GM12878 (cell line): ENCODE results near the gene KIZ. TPM values are rescaled to one million over a fixed set of nuclear protein-coding genes. Genes with fewer than 3 reads are reported as not detected.

ENCODE experiments used
- ATAC-seq: fragments of 200-7000 bp; cut with Tn5 transposase; 3 replicates; pipeline ENCODE4 v1.9.1; 2020; ENCODE audit warnings: mild to moderate bottlenecking, moderate library complexity
- BruUV-seq: library from RNA; stranded (reverse); fragments of 400-500 nt; replicated peaks from 2 replicates; lab custom pipeline; 2021; lab: Mats Ljungman, UMichigan
- CTCF ChIA-PET: fragments of 300-600 bp; sonication (Branson Sonifier 250); formaldehyde crosslinking; extraction: SDS; loops from one replicate; lab custom pipeline; 2021; ENCODE audit warnings: inconsistent platforms; lab: Yijun Ruan, JAX
- POLR2A ChIA-PET: fragments of 350-600 bp; formaldehyde crosslinking; extraction: SDS; loops from one replicate; lab custom pipeline; 2021; ENCODE audit warnings: inconsistent platforms; lab: Charles Lee
- RAD21 ChIA-PET: fragments of 300-600 bp; sonication (Branson Sonifier 250); formaldehyde crosslinking; loops from one replicate; lab custom pipeline; 2023; ENCODE audit warnings: antibody characterized with exemption; ENCODE audit not compliant: unreplicated experiment; lab: Charles Lee
- SMC1A ChIA-PET: fragments of 300-600 bp; sonication (Branson Sonifier 250); formaldehyde crosslinking; loops from one replicate; lab custom pipeline; 2023; ENCODE audit not compliant: unreplicated experiment, uncharacterized antibody; lab: Charles Lee
- DNase-seq: peaks from one replicate; pipeline ENCODE4 v3.0.0-alpha.2; 2011; ENCODE audit warnings: low read depth, low spot score
- FAIRE-seq: peaks from 3 replicates; lab custom pipeline; 2011; peaks lifted over from hg19 to GRCh38; lab: Jason Lieb, UNC
- H2AFZ ChIP-seq: 2 replicates; pipeline ENCODE4 v1.6.0; 2011; ENCODE audit warnings: low read depth, low read length, control low read depth; ENCODE audit not compliant: control insufficient read depth
- H3K27ac ChIP-seq: 2 replicates; pipeline ENCODE4 v1.5.1; 2011; ENCODE audit warnings: control low read depth; ENCODE audit not compliant: control insufficient read depth, insufficient read depth
- H3K27me3 ChIP-seq, 2 experiments: replicated peaks in 1 of 2; 2 replicates each; pipeline versions ENCODE4 v1.6.0 to v1.6.1; 2011; ENCODE audit warnings: low read length in 1 of 2; ENCODE audit not compliant: control insufficient read depth in 2 of 2, insufficient read depth in 2 of 2
- H3K36me3 ChIP-seq, 2 experiments: 2 replicates each; pipeline ENCODE4 v1.5.1; 2011; ENCODE audit warnings: low read length in 1 of 2; ENCODE audit not compliant: control insufficient read depth in 2 of 2, insufficient read depth in 2 of 2
- H3K4me1 ChIP-seq: 2 replicates; pipeline ENCODE4 v1.6.1; 2011; ENCODE audit warnings: mild to moderate bottlenecking, low read length, moderate library complexity, mixed read lengths; ENCODE audit not compliant: control insufficient read depth, insufficient read depth
- H3K4me2 ChIP-seq: 2 replicates; pipeline ENCODE4 v1.6.0; 2011; ENCODE audit warnings: control low read depth; ENCODE audit not compliant: control insufficient read depth, insufficient read depth
- H3K4me3 ChIP-seq: fragments of 200-600 bp; sonication (generic); 2 replicates; pipeline ENCODE4 v1.5.1; 2016
- H3K79me2 ChIP-seq: 2 replicates; pipeline ENCODE4 v1.6.0; 2011; ENCODE audit warnings: low read length; ENCODE audit not compliant: control insufficient read depth, insufficient read depth
- H3K9ac ChIP-seq: 2 replicates; pipeline ENCODE4 v1.8.0; 2011; ENCODE audit warnings: low read length, control low read depth, mixed read lengths; ENCODE audit not compliant: control insufficient read depth, insufficient read depth
- H3K9me3 ChIP-seq: replicated peaks from 3 replicates; pipeline ENCODE4 v1.5.1; 2011; ENCODE audit warnings: mild to moderate bottlenecking, low read length; ENCODE audit not compliant: control insufficient read depth, insufficient read depth
- H4K20me1 ChIP-seq: 2 replicates; pipeline ENCODE4 v1.6.0; 2011; ENCODE audit not compliant: control insufficient read depth, insufficient read depth
- E4F1 ChIP-seq: fragments of 450-650 bp; IDR thresholded peaks from 2 replicates; pipeline ENCODE4 v1.6.1; 2018; ENCODE audit warnings: borderline replicate concordance, mild to moderate bottlenecking; ENCODE audit not compliant: partially characterized antibody
- ELK1 ChIP-seq: IDR thresholded peaks from 2 replicates; pipeline ENCODE4 v1.6.1; 2012; ENCODE audit warnings: low read depth, low read length, improper control_type of control experiment
- HDGF ChIP-seq: fragments of 450-650 bp; IDR thresholded peaks from 2 replicates; pipeline ENCODE4 v1.6.1; 2016; ENCODE audit warnings: antibody characterized with exemption
- MEF2B ChIP-seq: fragments of 450-650 bp; IDR thresholded peaks from 2 replicates; pipeline ENCODE4 v1.6.1; 2018; ENCODE audit warnings: mild to moderate bottlenecking, moderate library complexity; ENCODE audit not compliant: partially characterized antibody, poor library complexity, severe bottlenecking
- NFIC ChIP-seq: IDR thresholded peaks from 2 replicates; pipeline ENCODE4 v1.6.1; 2012; ENCODE audit warnings: low read depth, mild to moderate bottlenecking, inconsistent platforms, low read length, moderate library complexity
- SMARCA5 ChIP-seq: fragments of 450-650 bp; IDR thresholded peaks from 2 replicates; pipeline ENCODE4 v1.6.1; 2017; ENCODE audit warnings: mild to moderate bottlenecking
- ZBTB11 ChIP-seq: fragments of 450-650 bp; formaldehyde crosslinking; IDR thresholded peaks from 2 replicates; pipeline ENCODE4 v1.5.0; 2022; ENCODE audit warnings: mild to moderate bottlenecking, missing genetic modification characterization
- ZNF592 ChIP-seq: fragments of 450-650 bp; IDR thresholded peaks from 2 replicates; pipeline ENCODE4 v1.6.1; 2017; ENCODE audit warnings: mild to moderate bottlenecking, moderate library complexity
- WGBS: methylation state at CpG from one replicate; pipeline ENCODE4 v1.1.6; 2016; ENCODE audit warnings: low lambda C conversion rate; ENCODE audit not compliant: insufficient replicate concordance, insufficient coverage; ENCODE audit errors: missing lambda C conversion rate; 5-methylcytosine and 5-hydroxymethylcytosine counted together
- in situ Hi-C: fragments of 300-500 bp; cut with MboI; formaldehyde crosslinking; loops from 9 replicates; pipeline ENCODE4 v1.14.3; 2018; ENCODE audit warnings: mixed read lengths
- intact Hi-C: fragments of 100-400 bp; cut with micrococcal nuclease; formaldehyde crosslinking; loops from one replicate; pipeline ENCODE4 v1.14.2; 2022; ENCODE audit not compliant: unreplicated experiment
- polyA plus RNA-seq, 11 experiments: library from polyadenylated mRNA; depleted of rRNA in 4 of 11; unstranded in 6 of 11; stranded (reverse) in 5 of 11; fragments of >200 nt; fragmentation: Nextera tagmentation in 4 of 11; fragmentation: Illumina TruSeq in 1 of 11; extraction: Ambion mirVana in 4 of 11; extraction: Trizol in 1 of 11; gene quantifications; 1 replicate in 1 of 11; 2 replicates in 10 of 11; pipeline versions ENCODE4 v1.2.1 to v1.2.3, GENCODE V29; 2011 to 2016; ENCODE audit warnings: inconsistent platforms in 2 of 11, missing spikeins in 2 of 11, low read depth in 1 of 11
- total RNA-seq, 4 experiments: library from RNA; depleted of rRNA in 3 of 4; stranded (reverse); fragments of >200 nt in 3 of 4; fragmentation: Illumina TruSeq in 1 of 4; extraction: Trizol in 1 of 4; gene quantifications; 2 replicates each; pipeline versions ENCODE4 v1.2.1 to v1.2.3, GENCODE V29; 2013 to 2021

Gene KIZ
- total and polyA plus RNA-seq, 10 of the 15 experiments (the other 5 are each of a cell fraction or from before 2014, with no cell fraction given), result 2.7 to 11.0 (median 7.3) TPM

GRCh38 chr20:21243811-21244210 is 117.9 kb downstream of the KIZ start:
- POLR2A ChIA-PET, result no interaction called here
- intact Hi-C loops, result no loop called here
- Histone ChIP-seq H3K36me3 (no peaks in the 10 kb centered on the region), H3K9ac (no peak overlapping the region), H3K27ac (no peak overlapping the region)
- DNase-seq (no peak), ATAC-seq (no peak)
- TF ChIP-seq ELK1 (no peak), E4F1 (no peak), HDGF (no peak), MEF2B (no peak), SMARCA5 (no peak), ZBTB11 (no peak), NFIC (no peak), ZNF592 (no peak)
- TF ChIP-seq, all 136 proteins: peak for 0
- Histone ChIP-seq H4K20me1 (no peaks in the 10 kb centered on the region), H3K4me2 (no peak overlapping the region), H2AFZ (no peak overlapping the region), H3K4me1 (no peaks in the 10 kb centered on the region), H3K27me3 (no peaks in the 10 kb centered on the region), H3K4me3 (no peak overlapping the region), H3K79me2 (no peaks in the 10 kb centered on the region), H3K9me3 (no peaks in the 10 kb centered on the region)
- in situ Hi-C loops, result no loop called here
- WGBS, result 88% methylated on average over 12 of the region's 12 CpGs
- FAIRE-seq, result no peak
- ChIA-PET SMC1A (interaction anchor here (0.6 kb wide), 1 partner anchor 256 kb away, joined by 3 read pairs; no protein-coding TSS in a partner anchor), CTCF (no interaction called here), RAD21 (no interaction called here)
- BruUV-seq, result no TSS peak
